ENCODE measurements around the gene SLC27A2.
"Not testable (repeated sequence)": the region's sequence is repeated elsewhere in the genome, so short reads cannot be mapped to it uniquely, and the experiment has no call there.

The SLC27A2 gene

GRCh38 chr15:50181969-50182218 lies at the start of gene SLC27A2:
Gene SLC27A2, plus strand, starts transcription at chr15:50182196. Its CDS starts 232 bp downstream, at chr15:50182428.
- no peak for DNase-seq

GRCh38 chr15:50132251-50132984 lies 49.6 kb upstream of the SLC27A2 start:
- DNase-seq = not testable (repeated sequence)

GRCh38 chr15:50134524-50135024 lies 47.4 kb upstream of the SLC27A2 start:
- no peak for DNase-seq

GRCh38 chr15:50135031-50135551 lies 46.9 kb upstream of the SLC27A2 start:
- DNase-seq = peak; percentile 2

GRCh38 chr15:50137330-50137761 lies 44.6 kb upstream of the SLC27A2 start:
- DNase-seq = peak; percentile 3

GRCh38 chr15:50137893-50138292 lies 44.1 kb upstream of the SLC27A2 start:
- DNase-seq = no peak

- no peak for DNase-seq
Observed at GRCh38 chr15:50138391-50138790, 43.6 kb upstream of the SLC27A2 start.

- no peak for DNase-seq
Observed at GRCh38 chr15:50140098-50140497, 41.9 kb upstream of the SLC27A2 start.

- no peak for DNase-seq
Observed at GRCh38 chr15:50140983-50141382, 41.0 kb upstream of the SLC27A2 start.

- no peak for DNase-seq
Observed at GRCh38 chr15:50141856-50142255, 40.1 kb upstream of the SLC27A2 start.

- DNase-seq = no peak
Observed at GRCh38 chr15:50143255-50143860, 38.6 kb upstream of the SLC27A2 start.

GRCh38 chr15:50144341-50145120 lies 37.5 kb upstream of the SLC27A2 start:
- no peak for DNase-seq

GRCh38 chr15:50145451-50145872 lies 36.5 kb upstream of the SLC27A2 start:
- no peak for DNase-seq

GRCh38 chr15:50146632-50147031 lies 35.4 kb upstream of the SLC27A2 start:
- DNase-seq = no peak

GRCh38 chr15:50148362-50148963 lies 33.5 kb upstream of the SLC27A2 start:
- no peak for DNase-seq

- no peak for DNase-seq
Observed at GRCh38 chr15:50149090-50149489, 32.9 kb upstream of the SLC27A2 start.

- no peak for DNase-seq
Observed at GRCh38 chr15:50150349-50150748, 31.6 kb upstream of the SLC27A2 start.

- DNase-seq = no peak
Observed at GRCh38 chr15:50150851-50151250, 31.1 kb upstream of the SLC27A2 start.

- DNase-seq = no peak
Observed at GRCh38 chr15:50151476-50151875, 30.5 kb upstream of the SLC27A2 start.

- not testable (repeated sequence) for DNase-seq
Observed at GRCh38 chr15:50158236-50158635, 23.8 kb upstream of the SLC27A2 start.

- no peak for DNase-seq
Observed at GRCh38 chr15:50162969-50163718, 18.9 kb upstream of the SLC27A2 start.

GRCh38 chr15:50163719-50164410 lies 18.1 kb upstream of the SLC27A2 start:
- DNase-seq = no peak
